ENCODE results near the gene MALL.
"Not testable (repeated sequence)": the region's sequence is repeated elsewhere in the genome, so short reads cannot be mapped to it uniquely, and the experiment has no call there.

MALL gene

DNA sequence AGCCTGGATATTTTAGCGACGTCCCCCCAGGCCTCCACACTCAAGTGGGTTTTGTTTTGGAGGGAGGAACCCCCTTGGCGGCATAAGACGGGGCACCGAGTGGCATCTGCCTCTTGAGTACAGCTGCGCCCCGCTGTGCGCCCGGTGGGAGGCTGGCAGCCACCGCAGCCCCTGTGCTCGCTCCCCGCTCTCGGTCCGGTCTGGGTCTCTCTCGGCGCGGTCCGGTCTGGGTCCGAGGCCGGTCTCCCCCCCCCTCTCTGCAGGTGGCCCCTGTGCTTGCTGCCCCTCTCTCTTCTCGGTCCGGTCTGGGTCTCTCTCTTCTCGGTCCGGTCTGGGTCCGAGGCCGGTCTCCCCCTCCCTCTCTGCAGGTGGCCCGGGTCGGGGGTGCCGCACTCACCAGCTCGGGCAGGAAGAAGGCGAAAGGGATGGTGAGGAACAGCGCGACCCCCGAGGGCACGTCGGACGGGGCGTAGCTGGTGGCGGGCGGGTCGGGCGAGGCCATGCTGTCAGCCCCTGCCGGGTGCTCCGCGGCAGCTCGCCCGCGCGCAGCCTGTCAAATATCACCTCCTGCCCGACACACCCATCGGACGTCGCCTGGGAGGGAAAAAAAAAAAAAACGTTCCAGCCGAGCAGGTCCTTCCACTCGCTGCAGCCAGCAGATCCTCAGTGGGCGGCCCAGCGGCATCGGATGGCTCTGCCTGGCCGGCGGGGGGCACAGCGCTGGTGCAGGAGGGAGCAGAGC is at the start of gene MALL:
Gene MALL (minus strand): TSS at position 532 of the 742 bp plus-strand sequence. CDS start 30 bp downstream, at position 502.
- H3K36me3 ChIP-seq: no peaks in the 10 kb centered on the region
- 0 out of 2 replicates have a peak, but pooled peaks cover 3% of the 10 kb centered on the region for H3K9me3 ChIP-seq
- H3K4me2 ChIP-seq: no peak within 1 kb of the TSS
- no peak within 1 kb of the TSS for H3K27ac ChIP-seq
- H3K4me1 ChIP-seq: peaks cover 6% of the 10 kb centered on the region; the same call in 1 of the 2 replicates
- H3K4me3 ChIP-seq: no peak within 1 kb of the TSS
- no peak within 1 kb of the TSS for H3K9ac ChIP-seq
- no peaks in the 10 kb centered on the region for H4K20me1 ChIP-seq
- H3K27me3 ChIP-seq: no peaks in the 10 kb centered on the region
- TF ChIP-seq Cebpa-rat (IDR thresholded peaks at IDR 0.05): no peak

- H3K9ac ChIP-seq: no peak overlapping the region
- no peaks in the 10 kb centered on the region for H3K27me3 ChIP-seq
- no peak overlapping the region for H3K27ac ChIP-seq
- H4K20me1 ChIP-seq: no peaks in the 10 kb centered on the region
- no peak overlapping the region for H3K4me3 ChIP-seq
- H3K36me3 ChIP-seq: no peaks in the 10 kb centered on the region
- no peaks in the 10 kb centered on the region for H3K4me1 ChIP-seq
- H3K4me2 ChIP-seq: no peak overlapping the region
- no peak for TF ChIP-seq Cebpa-rat (IDR thresholded peaks at IDR 0.05)
- peaks cover 28% of the 10 kb centered on the region for H3K9me3 ChIP-seq
These were observed 41.7 kb upstream of the MALL start for GRCh38 chr2:110157153-110157793.

DNA sequence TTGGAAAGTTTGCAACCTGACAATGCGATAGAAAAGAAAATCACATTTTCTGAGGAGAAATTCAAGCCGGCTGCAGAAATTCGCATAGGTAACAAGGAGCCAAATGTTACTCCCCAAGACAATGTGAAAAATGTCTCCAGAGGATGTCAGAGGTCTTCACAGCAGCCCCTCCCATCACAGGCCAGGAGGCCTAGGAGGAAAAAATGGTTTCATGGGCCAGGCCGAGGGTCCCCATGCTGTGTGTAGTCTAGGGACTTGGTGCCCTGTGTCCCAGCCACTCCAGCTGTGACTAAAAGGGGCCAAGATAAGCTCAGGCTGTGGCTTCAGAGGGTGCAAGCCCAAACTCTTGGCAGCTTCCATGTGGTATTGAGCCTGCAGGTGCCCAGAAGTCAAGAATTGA is 39.2 kb upstream of the MALL start:
- H3K36me3 ChIP-seq, H3K4me1 ChIP-seq, H3K27ac ChIP-seq, H3K9ac ChIP-seq, H3K4me3 ChIP-seq, H3K27me3 ChIP-seq, H3K4me2 ChIP-seq, H4K20me1 ChIP-seq: not testable (repeated sequence)
- peaks cover 28% of the 10 kb centered on the region for H3K9me3 ChIP-seq

- not testable (repeated sequence) for H3K9ac ChIP-seq, H4K20me1 ChIP-seq, H3K4me2 ChIP-seq, H3K4me3 ChIP-seq, H3K27me3 ChIP-seq, H3K36me3 ChIP-seq, H3K27ac ChIP-seq, H3K4me1 ChIP-seq
- peaks cover 28% of the 10 kb centered on the region for H3K9me3 ChIP-seq
These were observed 38.6 kb upstream of the MALL start for GRCh38 chr2:110154188-110154587.

- Histone ChIP-seq H3K36me3 (no peaks in the 10 kb centered on the region), H3K4me2 (no peak overlapping the region), H4K20me1 (no peaks in the 10 kb centered on the region), H3K27ac (no peak overlapping the region), H3K27me3 (no peaks in the 10 kb centered on the region), H3K9ac (no peak overlapping the region), H3K4me1 (no peaks in the 10 kb centered on the region), H3K4me3 (no peak overlapping the region), H3K9me3 (peaks cover 28% of the 10 kb centered on the region)
- no peak for TF ChIP-seq Cebpa-rat (IDR thresholded peaks at IDR 0.05)
These were observed 37.8 kb upstream of the MALL start for GRCh38 chr2:110153416-110153815.

DNA sequence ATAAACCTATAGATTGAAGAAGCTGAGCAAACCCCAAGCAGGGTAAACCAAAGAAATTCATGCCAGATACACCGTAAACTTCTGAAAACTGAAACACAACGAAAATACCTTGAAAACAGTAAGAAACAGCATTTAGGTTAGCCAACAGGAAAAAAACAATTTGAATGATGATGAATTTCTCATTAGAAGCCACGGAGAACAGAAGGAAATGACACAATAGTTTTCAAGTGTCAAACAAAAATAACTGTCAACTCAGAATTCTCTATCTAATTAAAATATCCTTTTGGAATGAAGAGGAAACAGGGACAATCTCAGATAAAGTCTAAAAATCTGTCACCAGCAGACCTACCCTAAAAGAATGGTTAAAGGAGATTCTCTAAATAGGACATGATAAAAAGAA is 37.3 kb upstream of the MALL start:
- Histone ChIP-seq H3K9ac (no peak overlapping the region), H3K9me3 (peaks cover 28% of the 10 kb centered on the region), H3K27me3 (no peaks in the 10 kb centered on the region), H4K20me1 (no peaks in the 10 kb centered on the region), H3K4me1 (no peaks in the 10 kb centered on the region), H3K36me3 (no peaks in the 10 kb centered on the region), H3K4me2 (no peak overlapping the region), H3K4me3 (no peak overlapping the region), H3K27ac (no peak overlapping the region)
- TF ChIP-seq Cebpa-rat (IDR thresholded peaks at IDR 0.05): no peak

DNA sequence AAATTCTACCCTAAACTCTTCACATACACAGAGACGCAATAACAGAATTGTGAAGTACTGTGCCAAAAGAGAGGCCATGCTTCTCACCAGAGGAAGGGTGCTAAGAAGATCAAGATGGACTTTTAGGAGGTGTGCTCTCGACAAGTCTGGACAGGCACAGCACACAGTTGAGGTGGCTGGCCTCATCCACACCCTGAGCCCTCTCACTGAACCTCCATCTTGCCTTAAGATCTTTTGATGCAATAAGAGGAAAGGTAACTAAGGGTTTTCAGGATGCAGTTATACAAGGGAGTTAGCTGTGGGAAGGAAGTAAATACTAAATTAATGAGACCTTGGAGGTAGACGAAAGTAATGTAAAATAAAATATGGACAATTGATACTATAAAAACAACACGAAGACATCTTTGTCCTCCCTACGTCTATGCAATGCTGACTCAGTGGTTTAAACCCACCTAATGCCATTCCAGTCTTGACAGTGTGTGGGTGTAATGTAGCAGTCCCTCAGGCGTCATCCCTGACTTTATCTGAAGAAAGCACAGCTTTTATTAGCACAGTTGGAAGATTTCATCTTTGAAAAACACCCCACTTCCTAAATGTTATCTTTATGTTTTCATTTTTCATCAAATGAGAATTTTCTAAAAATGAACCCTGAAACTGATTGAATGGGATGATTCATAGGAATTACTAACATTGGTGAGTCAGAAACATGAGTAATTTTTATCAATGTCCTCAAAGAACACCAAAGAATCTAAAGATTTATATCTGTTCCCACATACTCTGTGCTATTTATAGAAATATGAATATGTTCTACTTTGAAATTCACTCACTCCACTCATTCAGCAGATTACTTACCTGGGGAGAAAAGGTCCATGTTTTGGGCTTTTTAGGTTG is 34.0 kb upstream of the MALL start:
- peaks cover 11% of the 10 kb centered on the region for H3K9me3 ChIP-seq
- no peak overlapping the region for H3K9ac ChIP-seq
- TF ChIP-seq Cebpa-rat (IDR thresholded peaks at IDR 0.05): no peak
- H3K4me3 ChIP-seq: no peak overlapping the region
- no peaks in the 10 kb centered on the region for H3K27me3 ChIP-seq
- H3K36me3 ChIP-seq: no peaks in the 10 kb centered on the region
- no peaks in the 10 kb centered on the region for H3K4me1 ChIP-seq
- no peak overlapping the region for H3K4me2 ChIP-seq
- no peaks in the 10 kb centered on the region for H4K20me1 ChIP-seq
- H3K27ac ChIP-seq: no peak overlapping the region

DNA sequence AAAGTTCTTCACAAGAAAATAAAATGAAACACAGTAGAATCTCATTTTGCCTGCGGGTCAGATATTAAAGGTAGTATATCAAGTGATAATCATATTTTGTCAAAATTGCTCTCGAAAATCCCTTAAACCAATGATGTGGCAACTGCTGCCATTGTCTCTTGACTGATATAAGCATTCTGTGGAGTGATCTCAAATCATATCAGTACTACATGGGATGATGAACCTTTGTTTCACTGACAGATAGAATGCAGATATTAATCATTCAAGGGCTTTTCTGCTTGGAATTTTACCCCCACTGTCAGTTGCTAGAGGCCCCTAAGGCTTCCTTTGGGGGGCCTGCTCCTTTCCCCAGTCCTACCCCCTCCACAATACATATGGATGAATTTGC is 31.3 kb upstream of the MALL start:
- Histone ChIP-seq H4K20me1 (no peaks in the 10 kb centered on the region), H3K27me3 (no peaks in the 10 kb centered on the region), H3K9ac (no peak overlapping the region), H3K36me3 (no peaks in the 10 kb centered on the region), H3K4me3 (no peak overlapping the region), H3K27ac (no peak overlapping the region), H3K9me3 (no peaks in the 10 kb centered on the region), H3K4me2 (no peak overlapping the region), H3K4me1 (no peaks in the 10 kb centered on the region)
- no peak for TF ChIP-seq Cebpa-rat (IDR thresholded peaks at IDR 0.05)

DNA sequence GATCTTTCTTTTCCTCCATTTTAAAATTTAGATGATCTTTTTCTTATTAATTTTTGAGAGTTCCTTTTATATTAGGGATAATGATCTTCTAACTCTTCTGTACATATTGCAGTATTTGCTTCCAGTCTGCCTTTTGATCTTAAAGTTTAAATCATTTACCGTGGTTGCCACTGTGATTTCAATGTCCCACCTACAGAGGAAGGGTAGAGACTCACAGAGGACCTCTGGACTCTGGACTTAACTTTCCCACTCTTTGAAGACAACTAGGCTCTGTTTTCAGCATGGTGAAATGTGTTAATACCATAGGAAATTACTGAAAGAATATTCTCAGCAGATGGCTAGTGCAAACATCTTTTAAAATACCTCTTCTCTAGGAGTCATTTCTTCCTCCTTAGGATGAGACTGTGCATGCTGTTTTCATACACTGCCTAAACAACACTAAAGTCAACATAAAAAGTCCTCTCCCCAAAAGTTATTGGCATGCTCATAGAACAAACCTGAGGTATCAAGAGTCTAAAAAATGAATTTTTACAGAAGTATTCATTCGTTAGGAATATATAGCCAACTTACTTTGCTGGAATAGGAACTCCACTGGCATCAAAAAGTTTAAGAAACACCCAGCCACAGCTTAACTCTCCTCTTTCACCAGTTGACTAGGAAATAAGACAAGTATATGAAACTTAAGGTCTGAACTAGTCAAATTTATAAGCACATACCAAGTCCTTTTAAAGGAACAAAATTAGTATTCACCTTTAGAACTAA is 30.7 kb upstream of the MALL start:
- TF ChIP-seq Cebpa-rat (IDR thresholded peaks at IDR 0.05): no peak

More for the DNA sequence above, 30.7 kb upstream of the MALL start:
- H3K27ac ChIP-seq: no peak overlapping the region
- H3K4me2 ChIP-seq: no peak overlapping the region
- H3K9me3 ChIP-seq: no peaks in the 10 kb centered on the region
- H3K36me3 ChIP-seq: no peaks in the 10 kb centered on the region
- H4K20me1 ChIP-seq: no peaks in the 10 kb centered on the region
- no peaks in the 10 kb centered on the region for H3K27me3 ChIP-seq
- no peak overlapping the region for H3K4me3 ChIP-seq
- no peak overlapping the region for H3K9ac ChIP-seq
- no peaks in the 10 kb centered on the region for H3K4me1 ChIP-seq

Measured in BLaER1 (cell line).